ENCODE measurements around the gene SCP2.

Gene SCP2

GRCh38 chr1:53066891-53067738, 140.0 kb downstream of the SCP2 start:
- DNase-seq: no peak

GRCh38 chr1:53067886-53068285, 140.8 kb downstream of the SCP2 start:
- no peak for DNase-seq

DNA sequence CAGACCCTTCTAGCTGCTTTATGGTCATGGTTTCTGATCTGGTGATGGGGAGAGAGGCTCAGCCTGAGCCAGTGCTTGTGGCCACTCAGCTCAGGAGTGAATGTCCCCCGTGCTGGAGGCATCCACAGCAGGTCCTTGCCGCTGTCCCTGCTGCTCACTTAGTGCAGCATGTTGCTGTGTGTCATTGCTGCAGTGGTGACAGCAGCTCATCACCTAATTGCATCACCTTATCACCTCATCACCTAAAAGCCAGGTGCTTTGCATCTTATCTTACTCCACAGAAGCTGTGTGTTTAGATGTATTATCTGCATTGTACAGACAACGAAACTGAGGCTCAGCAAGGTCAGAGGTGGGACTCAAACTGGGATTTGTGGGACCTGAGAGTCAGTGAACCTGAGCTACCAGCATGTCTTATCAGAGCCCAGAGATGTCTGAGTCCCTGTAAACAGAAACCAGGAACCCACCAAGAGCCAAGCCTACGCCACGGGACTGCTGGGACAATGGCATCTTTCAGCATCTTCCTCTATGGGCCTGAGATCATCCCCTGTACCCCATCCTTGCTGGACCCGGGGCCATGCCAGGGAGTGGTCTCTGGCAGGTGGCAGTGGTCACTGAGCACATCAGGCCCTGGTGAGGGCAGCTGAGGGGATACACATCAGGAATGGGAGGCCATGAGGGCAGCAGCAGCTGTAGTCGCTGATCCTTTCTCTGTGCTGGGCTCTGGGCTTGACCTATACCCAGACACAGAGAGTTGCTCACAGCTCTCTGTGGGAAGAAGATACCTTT, 141.4 kb downstream of the SCP2 start:
- DNase-seq: no peak

GRCh38 chr1:53069265-53069662, 142.2 kb downstream of the SCP2 start:
- DNase-seq: no peak

DNA sequence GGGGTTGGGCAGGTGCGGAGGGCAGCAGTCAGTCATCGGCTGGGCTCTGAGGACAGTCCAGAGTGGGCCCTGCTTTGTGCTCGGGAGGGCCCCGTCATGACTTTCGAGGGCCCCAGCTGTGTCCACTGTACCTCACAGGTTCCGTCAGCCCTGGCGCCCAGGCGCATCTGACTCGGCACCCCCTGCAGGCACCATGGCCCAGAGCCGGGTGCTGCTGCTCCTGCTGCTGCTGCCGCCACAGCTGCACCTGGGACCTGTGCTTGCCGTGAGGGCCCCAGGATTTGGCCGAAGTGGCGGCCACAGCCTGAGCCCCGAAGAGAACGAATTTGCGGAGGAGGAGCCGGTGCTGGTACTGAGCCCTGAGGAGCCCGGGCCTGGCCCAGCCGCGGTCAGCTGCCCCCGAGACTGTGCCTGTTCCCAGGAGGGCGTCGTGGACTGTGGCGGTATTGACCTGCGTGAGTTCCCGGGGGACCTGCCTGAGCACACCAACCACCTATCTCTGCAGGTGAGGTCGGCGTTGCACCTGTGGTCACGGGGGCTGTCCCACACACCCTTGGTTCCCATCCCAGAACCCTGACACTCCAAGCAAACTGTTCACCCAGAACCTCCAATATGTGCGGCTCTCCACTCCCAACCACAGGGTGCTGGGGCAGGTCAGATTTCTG, 142.7 kb downstream of the SCP2 start:
- no peak for DNase-seq

DNA sequence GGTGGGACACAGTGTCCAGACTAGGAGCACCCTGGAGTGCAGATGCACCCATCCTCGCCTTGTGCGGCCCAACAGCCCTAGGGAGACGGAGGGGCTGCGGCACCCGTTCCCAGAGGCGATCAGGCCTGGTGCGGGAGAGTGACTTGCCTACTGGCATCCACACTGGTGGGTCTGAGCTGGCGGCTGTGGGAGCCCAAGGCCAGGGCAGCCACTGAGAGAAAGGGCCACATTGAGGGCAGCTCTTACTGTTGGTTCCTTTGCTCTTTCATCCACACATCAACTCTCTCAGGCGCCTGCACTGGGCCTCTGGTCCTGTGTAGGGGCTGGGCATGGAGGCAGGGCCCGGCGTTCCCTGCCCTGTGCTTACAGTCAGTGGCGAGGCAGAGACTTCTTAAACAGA, 143.5 kb downstream of the SCP2 start:
- no peak for DNase-seq

DNA sequence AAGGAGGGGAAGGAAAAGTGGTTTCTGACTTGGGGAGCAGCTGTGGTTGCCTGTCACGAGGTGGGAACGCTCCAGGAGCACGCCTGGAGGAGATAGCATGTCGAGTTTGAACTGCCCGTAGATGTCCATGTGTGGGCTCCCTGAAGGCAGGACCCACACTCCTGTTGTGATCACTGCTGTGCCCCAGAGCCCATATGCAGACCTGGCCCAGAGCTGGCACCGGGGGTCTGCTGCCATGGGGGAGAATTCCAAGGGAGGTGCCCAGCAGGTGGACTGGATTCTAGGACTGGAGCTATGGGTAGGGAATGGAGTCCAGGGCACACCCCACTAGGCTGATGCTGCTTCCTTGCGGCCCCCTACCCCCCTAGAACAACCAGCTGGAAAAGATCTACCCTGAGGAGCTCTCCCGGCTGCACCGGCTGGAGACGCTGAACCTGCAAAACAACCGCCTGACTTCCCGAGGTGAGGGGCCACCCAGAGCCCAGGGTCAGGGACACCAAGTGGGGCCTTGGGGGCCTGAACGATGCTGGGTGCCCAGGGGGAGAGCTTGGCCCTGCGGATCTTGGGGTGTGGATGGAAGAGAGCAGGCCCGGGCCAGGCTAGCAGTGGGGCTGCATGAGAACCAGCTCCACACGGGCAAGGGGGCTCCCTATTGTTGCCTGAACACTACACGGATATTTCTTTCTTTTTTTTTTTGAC, 144.2 kb downstream of the SCP2 start:
- no peak for DNase-seq

DNA sequence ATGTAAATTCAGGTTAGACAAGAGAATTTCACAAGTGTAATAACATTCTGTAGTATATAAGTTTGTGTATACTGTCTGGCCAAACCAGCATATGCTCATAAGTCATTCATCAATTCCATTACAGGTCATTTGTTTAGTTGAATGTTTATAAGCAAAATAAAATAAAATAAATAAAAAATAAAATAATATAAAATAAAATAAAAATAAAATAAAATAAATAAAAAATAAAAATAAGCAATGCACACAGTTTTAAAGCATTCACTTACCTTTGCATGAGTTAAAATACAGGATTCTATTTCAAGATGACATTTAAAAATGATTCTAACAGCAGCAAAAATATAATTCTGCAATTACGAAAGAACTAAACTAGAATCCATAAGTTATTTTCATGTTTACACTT, 144.8 kb downstream of the SCP2 start:
- DNase-seq: no peak

- DNase-seq: no peak
Observed at GRCh38 chr1:53073287-53073686, 146.2 kb downstream of the SCP2 start.

DNA sequence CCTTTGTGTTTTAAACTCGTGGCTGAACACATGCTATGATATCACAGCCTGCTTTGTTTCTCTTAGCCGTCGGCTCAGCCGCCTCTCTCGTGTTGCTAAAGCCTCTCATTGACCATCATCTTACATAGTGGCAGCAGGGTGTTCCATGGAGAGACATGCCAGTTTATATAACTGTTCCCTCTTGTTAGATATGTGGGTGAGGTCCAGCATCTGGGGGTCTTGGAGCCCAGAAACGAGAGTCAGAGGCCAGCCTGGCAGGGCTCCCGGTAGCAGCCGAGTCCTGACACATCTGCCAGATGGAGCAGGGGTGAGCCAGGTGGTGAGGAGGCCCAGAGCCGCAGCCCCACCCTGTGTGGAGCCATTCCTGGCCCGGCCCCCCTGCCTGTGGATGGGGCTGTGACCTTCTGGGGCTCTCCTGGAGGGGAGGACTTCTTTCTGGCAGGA, 146.8 kb downstream of the SCP2 start:
- DNase-seq: no peak

DNA sequence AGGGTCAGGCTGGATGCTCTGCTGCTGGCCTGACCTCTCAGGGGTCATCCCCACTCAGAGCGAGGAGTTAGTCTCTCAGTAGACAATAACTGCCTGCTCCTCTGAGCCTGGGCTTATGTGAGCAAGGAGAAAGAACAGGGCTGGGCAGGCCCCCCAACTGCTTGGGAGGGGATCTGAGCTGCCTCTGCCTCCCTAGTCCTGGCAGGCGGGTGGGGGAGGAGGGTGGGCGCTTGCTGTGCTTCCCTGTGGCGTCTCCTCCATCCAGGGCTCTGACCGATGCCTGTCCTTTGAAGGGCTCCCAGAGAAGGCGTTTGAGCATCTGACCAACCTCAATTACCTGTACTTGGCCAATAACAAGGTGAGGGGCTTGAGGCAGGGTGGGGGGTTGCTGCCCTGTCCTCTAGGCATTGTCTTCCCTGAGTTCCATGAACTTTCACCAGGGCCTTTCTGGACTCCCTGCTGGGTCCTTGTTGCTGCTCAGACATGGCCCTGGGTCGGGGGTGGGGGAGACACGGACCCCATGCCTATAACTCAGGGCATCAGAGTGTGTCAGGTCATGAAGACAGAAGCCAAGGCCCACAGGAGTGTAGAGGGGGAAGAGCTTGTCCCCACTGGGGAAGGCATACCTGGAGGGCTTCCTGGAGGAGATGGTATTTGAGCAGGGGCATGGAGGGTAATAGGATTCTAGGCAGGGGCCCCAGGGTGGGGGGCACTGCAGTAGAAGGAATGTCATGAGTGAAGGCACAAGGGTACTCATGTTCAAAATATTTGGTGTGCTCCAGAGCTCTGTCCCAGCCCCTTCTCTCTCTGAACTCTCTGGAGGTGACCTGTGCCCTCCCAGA, 147.5 kb downstream of the SCP2 start:
- DNase-seq: no peak

- DNase-seq: no peak
Observed at GRCh38 chr1:53075206-53075605, 148.1 kb downstream of the SCP2 start.

DNA sequence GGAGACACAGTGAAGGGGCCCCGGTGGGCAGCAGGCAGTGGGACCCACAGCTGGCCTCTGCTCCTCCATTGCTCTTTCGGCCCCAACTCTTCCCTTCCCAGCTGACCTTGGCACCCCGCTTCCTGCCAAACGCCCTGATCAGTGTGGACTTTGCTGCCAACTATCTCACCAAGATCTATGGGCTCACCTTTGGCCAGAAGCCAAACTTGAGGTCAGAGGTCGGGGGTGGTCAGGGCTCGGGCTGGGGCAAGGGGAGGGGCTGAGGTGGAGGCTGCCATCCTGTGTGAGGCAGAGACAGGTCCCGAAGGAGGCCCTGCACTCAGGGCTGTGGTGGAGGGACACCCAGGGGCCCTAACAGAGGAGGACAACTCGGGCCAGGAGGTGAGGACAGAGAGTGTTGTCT, 148.7 kb downstream of the SCP2 start:
- DNase-seq: no peak

- DNase-seq: no peak
Observed at GRCh38 chr1:53076165-53076564, 149.1 kb downstream of the SCP2 start.

DNA sequence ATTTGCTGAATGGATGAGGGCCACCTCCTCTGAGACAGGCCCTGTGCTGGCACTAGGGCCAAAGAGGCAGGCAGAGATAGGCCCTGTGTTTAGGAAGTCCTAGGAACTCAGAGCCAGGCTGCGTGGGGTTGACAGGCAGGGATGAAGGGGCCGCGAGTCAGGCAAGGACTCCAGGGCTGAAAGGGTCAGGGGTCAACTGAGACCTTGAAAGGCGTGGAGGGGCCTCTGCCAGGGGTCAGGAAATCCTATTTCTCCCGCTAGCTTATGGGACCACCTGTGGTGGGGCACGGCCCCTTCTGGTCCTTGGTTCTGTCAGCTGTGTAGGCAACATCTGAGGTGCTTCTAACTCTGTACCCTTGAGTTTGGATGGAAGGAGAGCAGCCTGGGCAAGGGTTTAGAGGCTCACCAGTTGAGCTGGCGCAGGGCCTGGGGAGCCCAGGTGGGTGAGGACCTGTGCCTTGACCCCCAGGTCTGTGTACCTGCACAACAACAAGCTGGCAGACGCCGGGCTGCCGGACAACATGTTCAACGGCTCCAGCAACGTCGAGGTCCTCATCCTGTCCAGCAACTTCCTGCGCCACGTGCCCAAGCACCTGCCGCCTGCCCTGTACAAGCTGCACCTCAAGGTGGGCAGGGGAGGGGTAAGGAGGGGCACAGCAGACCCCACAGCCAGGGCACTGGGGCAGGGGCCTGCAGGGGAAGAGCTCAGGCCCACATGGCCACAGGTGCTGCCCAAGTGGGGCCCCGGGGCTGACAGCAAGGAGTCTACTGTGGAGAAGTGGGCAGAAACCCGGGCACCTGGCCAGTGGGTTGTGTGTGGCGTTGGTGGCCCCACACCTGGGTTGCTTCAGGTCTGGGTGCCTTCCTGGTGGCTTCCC, 149.9 kb downstream of the SCP2 start:
- DNase-seq: no peak

- DNase-seq: no peak
Observed at GRCh38 chr1:53077599-53077965, 150.5 kb downstream of the SCP2 start.

DNA sequence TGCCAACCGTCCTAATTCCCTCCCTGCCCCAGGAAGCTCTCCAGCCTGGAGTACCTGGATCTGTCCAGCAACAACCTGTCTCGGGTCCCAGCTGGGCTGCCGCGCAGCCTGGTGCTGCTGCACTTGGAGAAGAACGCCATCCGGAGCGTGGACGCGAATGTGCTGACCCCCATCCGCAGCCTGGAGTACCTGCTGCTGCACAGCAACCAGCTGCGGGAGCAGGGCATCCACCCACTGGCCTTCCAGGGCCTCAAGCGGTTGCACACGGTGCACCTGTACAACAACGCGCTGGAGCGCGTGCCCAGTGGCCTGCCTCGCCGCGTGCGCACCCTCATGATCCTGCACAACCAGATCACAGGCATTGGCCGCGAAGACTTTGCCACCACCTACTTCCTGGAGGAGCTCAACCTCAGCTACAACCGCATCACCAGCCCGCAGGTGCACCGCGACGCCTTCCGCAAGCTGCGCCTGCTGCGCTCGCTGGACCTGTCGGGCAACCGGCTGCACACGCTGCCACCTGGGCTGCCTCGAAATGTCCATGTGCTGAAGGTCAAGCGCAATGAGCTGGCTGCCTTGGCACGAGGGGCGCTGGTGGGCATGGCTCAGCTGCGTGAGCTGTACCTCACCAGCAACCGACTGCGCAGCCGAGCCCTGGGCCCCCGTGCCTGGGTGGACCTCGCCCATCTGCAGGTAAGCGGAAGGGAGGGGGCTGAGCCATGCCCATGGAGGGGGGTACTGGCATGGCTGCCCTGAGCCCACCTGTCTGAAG, 151.4 kb downstream of the SCP2 start:
- DNase-seq: no peak

- DNase-seq: no peak
Observed at GRCh38 chr1:53079251-53079650, 152.2 kb downstream of the SCP2 start.

DNA sequence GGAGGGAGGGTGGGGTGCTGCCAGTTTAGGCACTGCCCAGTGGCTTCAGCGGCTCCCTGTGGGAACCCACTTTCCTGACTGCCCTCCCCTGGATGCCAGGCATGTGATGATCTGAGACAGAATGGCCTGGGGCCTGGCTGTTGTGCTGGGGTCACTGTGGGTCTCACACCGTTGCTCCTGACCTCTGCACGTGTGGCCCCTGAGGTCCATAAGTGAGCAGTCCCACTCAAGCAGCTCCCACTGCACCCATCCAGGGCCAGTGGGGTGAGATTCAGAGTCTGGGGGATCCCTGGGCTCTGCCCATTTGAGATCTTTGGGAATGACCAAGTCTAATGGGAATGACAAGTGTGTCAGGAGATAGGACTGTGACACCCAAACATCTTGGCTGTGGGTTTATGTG, 153.0 kb downstream of the SCP2 start:
- DNase-seq: no peak

GRCh38 chr1:53080769-53081168, 153.7 kb downstream of the SCP2 start:
- DNase-seq: no peak

Measured in right kidney (tissue), 1 donor.